ENCODE measurements around the gene CES4A.

DNA sequence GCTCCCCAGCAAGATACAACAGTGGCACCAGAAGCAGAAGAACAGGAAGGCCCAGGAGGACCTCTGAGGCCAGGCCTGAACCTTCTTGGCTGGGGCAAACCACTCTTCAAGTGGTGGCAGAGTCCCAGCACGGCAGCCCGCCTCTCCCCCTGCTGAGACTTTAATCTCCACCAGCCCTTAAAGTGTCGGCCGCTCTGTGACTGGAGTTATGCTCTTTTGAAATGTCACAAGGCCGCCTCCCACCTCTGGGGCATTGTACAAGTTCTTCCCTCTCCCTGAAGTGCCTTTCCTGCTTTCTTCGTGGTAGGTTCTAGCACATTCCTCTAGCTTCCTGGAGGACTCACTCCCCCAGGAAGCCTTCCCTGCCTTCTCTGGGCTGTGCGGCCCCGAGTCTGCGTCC lies 15.4 kb upstream of the CES4A start:
- TF ChIP-seq TAF1 (IDR thresholded peaks at IDR 0.05; ENCODE audit: low read depth, low read length): no peak
- TF ChIP-seq POLR2A (IDR thresholded peaks at IDR 0.05; ENCODE audit: low read depth, low read length): no peak
